GM21737 (cell line): Measurements from ENCODE around the gene RNLS.

ENCODE experiments used
- ATAC-seq: cut with Tn5 transposase; IDR thresholded peaks from one replicate; pipeline ENCODE4 v1.9.1; 2021; ENCODE audit warnings: mild to moderate bottlenecking, moderate library complexity; ENCODE audit not compliant: unreplicated experiment

Gene RNLS

DNA sequence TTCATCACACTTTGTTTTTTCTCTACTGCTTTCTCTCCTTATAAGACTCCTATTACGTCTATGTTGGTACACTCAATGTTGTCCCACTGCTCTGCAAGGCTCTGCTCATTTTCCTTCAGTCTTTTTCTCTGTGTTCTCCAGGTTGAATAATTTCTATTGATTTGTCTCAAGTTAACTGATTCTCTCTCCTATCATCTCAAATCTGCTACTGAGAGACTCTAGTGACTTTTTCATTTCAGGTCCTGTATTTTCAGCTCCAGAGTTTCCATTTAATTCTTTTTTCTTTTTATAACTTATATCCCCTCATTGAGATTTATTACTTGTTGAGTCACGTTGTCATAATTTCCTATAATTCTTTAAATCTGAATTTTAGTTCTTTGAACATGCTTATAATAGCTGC lies 100.9 kb downstream of the RNLS start:
- ATAC-seq, result no peak

DNA sequence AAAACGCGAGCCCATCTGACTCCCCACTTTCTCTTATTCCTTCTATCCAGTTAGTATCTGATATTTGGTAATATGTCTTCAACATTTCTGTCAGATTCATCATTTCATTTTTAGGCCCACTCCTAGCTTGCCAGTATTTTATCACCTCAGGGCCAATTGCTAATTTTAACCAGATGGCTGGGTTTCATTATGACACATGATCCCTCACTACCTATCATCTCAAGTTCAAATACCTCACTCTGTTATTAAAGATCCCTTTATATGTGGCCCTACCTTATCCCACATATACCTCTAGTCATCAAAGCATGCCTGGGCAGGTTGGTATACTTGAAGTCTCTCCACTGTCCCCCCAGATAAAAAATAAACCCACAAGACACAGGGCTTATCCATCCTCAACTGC lies 104.9 kb downstream of the RNLS start:
- ATAC-seq, result no peak

GRCh38 chr10:88477343-88478085 lies 105.6 kb downstream of the RNLS start:
- no peak for ATAC-seq

DNA sequence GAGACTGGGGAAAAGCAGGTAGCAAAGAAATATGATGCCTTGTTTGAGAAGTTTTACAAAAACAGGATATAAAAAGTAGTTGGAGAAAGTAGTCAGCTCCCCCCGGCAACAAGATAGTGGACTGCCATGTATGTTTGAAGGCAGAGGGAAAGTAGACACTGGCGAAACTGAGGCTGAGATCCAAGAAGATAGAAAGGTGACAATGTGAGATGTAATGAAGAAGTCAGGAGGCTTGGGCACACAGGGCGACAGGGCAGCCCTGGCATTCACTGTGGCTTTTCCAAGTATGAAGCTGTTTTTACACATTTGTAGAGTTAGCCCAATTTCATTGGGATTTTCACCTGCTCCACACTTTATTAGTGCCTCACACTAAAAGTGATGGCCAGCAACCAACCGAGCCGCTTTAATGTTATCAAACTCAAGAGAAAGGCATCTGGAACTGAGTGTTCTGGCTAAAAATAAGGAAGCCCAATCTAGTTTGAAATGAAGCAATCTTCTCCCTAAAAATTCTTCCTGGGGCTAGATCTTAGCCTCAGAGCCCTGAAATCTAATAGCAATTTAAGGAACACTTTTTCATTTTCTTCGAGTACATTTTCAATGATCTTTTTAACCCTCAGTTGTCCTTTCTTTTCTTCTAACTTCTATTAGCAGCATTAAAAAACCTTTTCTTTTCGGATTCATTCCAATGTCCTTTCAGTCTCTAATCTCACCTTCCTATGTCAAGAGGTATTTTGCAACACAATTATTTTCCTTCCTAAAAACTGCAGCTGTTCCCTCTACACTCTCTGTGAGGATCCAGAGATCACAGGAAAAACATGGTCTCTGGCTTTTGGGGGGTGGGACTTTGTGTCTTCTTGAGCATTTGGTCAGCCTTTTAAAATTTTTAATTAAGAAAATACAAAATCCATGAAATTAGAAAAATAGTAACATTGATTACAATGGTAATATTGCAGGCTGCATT lies 108.0 kb downstream of the RNLS start:
- no peak for ATAC-seq

DNA sequence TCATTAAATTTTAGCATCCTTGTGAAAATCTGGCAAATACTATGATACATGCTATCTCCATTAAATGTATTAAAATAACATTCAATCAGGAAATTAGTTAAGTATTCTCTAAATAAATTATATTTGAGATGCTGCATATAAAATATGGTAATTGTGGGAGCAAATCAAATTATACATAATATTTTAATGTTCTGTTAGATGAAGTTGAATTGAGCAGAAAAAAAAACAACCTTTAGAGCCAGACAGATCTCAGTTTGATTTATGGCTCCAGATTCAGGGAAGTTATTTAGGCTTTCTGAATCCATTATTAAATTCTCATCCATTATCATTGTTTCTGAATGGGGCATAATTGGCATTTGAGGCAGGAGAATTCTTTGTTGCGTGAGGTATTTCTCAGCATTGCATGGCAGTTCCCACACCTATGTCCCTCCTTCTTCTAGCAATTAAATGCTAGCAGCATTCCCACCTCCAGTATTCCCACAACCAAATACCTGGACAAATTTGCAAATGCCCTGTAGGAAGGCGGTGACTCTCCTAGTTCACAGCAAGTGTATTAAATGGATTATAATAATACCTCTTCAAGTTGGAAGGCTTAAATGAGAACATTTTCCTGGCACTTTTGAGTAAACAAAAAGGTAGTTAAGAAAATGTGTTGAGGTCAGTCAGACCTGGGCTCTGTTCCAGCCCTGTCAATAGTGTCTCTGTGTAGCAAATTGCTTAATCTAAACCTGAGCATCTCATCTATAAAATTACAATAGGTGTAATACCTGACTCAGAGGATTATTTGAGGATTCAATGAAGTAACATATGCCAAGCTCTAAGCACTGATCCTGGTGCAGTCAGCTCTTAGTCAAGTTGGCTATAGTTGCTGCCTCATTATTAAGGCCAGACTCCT lies 108.9 kb downstream of the RNLS start:
- no peak for ATAC-seq

- no peak for ATAC-seq
These were observed 110.6 kb downstream of the RNLS start for GRCh38 chr10:88472540-88472939.

- ATAC-seq, result no peak
These were observed 111.2 kb downstream of the RNLS start for GRCh38 chr10:88471899-88472298.

GRCh38 chr10:88467835-88468485 lies 115.2 kb downstream of the RNLS start:
- no peak for ATAC-seq

DNA sequence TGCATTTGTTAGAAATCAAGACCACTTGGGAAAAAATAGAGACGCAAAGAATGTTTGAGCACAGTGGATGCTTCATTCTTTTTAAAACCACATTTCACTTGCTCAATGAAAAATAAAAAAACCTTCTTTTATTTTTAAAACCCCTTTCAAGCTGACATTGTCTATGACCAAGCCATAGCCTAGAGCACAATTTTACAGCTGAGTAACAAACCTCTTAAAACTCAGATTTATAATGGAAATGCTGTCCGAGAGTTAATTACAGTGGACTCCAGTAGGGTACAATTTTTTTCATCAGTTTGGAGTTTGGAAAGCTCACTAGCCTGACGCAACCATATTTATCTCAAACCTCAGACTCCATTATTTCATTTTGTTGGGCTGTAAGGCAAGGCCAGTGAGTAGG lies 116.3 kb downstream of the RNLS start:
- ATAC-seq, result no peak

DNA sequence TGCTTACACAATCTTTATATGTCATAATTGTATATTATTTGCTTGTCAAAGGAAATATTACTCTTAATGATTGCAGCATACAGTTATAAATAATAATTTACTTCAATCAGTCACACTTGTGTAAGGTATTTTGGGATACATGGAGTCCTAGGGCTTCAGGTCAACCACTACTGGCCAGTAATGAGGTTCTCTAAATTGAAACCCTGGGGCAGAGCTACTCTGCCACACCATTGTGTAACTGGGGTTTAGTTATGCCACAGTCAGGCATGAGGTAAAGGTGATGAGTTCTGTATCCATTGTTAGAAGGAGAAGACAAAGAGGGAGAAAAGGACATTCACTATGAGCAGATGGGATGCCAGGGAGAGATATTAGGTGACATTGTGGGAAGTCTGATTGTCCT lies 117.4 kb downstream of the RNLS start:
- ATAC-seq, result no peak

DNA sequence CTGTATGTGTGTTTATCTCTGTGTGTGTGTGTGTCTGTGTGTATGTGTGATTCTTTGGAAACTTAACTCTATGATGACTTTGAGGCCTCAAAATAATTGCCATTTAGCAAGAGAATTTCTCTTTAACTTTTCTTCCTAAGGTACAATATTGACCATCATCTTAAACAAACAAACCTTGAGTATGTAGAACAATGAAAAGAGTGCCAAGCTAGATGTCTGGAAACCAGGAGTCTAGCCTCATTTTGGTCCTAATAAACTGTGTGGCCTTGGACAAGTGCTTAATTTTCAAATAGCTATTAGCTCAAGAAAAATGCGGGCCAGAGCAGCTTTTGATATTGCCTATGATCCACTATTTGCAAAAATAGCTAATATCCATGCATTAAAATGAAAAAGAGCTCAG lies 119.3 kb downstream of the RNLS start:
- ATAC-seq, result no peak

- no peak for ATAC-seq
These were observed 121.7 kb downstream of the RNLS start for GRCh38 chr10:88461426-88461825.

GRCh38 chr10:88459530-88459929 lies 123.6 kb downstream of the RNLS start:
- ATAC-seq, result no peak

GRCh38 chr10:88458209-88458608 lies 124.9 kb downstream of the RNLS start:
- no peak for ATAC-seq

DNA sequence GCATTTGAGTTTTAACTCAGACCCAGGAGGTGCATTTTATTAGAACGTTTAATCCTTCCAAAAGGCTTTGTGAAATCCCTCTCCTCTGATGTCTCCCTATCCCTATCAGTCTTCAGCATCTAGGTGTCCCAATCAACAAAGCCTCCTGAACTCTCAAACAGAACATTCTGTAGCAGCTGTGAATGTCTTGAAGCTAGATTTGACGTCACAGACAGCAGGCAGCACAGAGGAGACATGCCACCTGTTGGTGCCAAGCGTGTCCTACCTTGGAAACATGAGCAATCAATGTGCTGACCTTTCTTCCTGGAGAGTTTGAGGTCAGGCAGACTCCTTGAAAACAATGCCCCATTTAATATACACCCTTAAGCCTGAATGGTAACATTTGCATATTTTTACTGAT lies 125.5 kb downstream of the RNLS start:
- ATAC-seq, result no peak

DNA sequence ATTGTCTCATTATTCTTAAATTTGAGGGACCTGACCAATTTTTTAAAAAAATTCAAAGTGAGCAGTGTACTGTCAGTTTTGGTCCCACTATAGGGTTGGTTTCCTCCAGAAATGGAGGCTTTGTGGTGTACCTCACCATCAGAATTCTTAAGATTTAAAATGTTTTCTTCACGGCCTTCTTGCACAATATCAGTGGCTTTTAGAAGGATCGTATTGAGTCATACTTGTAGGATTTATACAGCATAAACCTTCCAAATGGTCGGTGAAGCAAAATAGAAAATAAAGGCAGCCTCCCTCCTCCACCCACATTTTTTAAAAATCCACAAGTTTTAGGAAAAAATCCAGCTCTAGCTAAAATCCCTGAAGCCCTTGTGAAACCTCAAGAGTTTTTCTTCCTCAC lies 126.4 kb downstream of the RNLS start:
- no peak for ATAC-seq

GRCh38 chr10:88455831-88456230 lies 127.3 kb downstream of the RNLS start:
- no peak for ATAC-seq

- ATAC-seq, result no peak
These were observed 132.9 kb downstream of the RNLS start for GRCh38 chr10:88450201-88450600.

DNA sequence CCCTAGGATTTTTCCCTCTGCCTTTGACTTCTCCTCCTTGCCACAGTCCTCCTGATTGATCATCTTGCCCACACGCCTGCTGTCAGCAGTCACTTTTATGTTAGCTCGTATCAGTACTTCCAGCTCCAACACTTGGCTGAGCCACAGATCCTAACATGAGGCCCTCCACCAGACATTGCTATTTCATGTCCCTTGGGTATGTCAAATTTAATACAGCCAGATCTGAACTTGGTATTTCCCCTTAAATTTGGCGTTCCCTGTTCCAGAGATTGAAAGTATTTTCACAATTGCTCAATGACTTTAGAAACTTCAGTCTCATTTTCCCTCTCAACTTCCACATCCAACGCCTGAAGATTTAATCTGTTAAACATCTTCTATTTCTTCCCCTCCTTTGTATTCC lies 140.4 kb downstream of the RNLS start:
- no peak for ATAC-seq

GRCh38 chr10:88440541-88440940 lies 142.6 kb downstream of the RNLS start:
- ATAC-seq, result no peak

DNA sequence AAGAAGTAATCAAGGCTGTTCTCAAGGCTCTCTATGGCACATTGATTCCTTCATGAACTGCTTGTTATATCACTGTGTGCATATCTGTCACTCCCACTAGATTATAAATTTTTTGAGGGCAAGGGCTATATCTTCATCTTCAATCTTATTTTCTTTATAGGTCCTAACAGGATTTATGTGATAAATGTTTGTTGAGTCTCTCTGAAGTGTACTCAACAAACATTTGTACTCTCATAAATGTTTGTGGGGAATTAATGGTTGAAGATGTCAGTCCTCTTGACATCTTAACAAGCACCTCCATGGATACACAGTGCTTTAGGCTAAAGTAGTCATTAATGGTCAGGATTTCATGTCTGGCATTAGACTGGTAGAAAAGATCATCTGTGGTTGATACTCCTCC lies 143.2 kb downstream of the RNLS start:
- ATAC-seq, result no peak
